Neural progenitor cell (in vitro differentiated cells): ENCODE data around the gene PRMT1. TPM values are rescaled to one million over a fixed set of nuclear protein-coding genes. Genes with fewer than 3 reads are reported as not detected.
A peak's percentile ranks its signal among the peaks of the same experiment; 100 is the strongest.
"Not testable (repeated sequence)": the region's sequence is repeated elsewhere in the genome, so short reads cannot be mapped to it uniquely, and the experiment has no call there.

Experiments
- DNase-seq: peaks from one replicate; pipeline ENCODE4 v3.0.0-alpha.2; 2016; ENCODE audit warnings: low spot score
- H2AFZ ChIP-seq: fragments of 200-600 bp; sonication (generic); replicated peaks from 2 replicates; pipeline ENCODE4 v1.6.1; 2016; ENCODE audit warnings: antibody characterized with exemption
- H3F3A ChIP-seq: fragments of 200-600 bp; sonication (generic); 2 replicates; pipeline ENCODE4 v1.6.1; 2016; ENCODE audit warnings: antibody characterized with exemption, low read depth
- H3K27ac ChIP-seq: fragments of 200-600 bp; sonication (generic); 2 replicates; pipeline ENCODE4 v1.5.1; 2016; ENCODE audit warnings: mild to moderate bottlenecking
- H3K27me3 ChIP-seq: fragments of 200-600 bp; sonication (generic); 2 replicates; pipeline ENCODE4 v1.6.1; 2016; ENCODE audit warnings: mild to moderate bottlenecking, moderate library complexity
- H3K36me3 ChIP-seq: fragments of 200-600 bp; sonication (generic); 2 replicates; pipeline ENCODE4 v1.5.1; 2016
- H3K4me1 ChIP-seq: fragments of 200-600 bp; sonication (generic); 2 replicates; pipeline ENCODE4 v1.6.1; 2016; ENCODE audit warnings: mixed run types
- H3K4me2 ChIP-seq: fragments of 200-600 bp; sonication (generic); 2 replicates; pipeline ENCODE4 v1.6.1; 2016
- H3K4me3 ChIP-seq: fragments of 200-600 bp; sonication (generic); 2 replicates; pipeline ENCODE4 v1.5.1; 2016
- H3K79me2 ChIP-seq: fragments of 200-600 bp; sonication (generic); 2 replicates; pipeline ENCODE4 v1.6.1; 2016; ENCODE audit warnings: low read depth
- H3K9ac ChIP-seq: fragments of 200-600 bp; sonication (generic); 2 replicates; pipeline ENCODE4 v1.6.1; 2016
- H3K9me3 ChIP-seq: fragments of 200-600 bp; sonication (generic); 2 replicates; pipeline ENCODE4 v1.5.1; 2016; ENCODE audit warnings: low read depth
- H4K20me1 ChIP-seq: fragments of 200-600 bp; sonication (generic); 2 replicates; pipeline ENCODE4 v1.6.1; 2016; ENCODE audit warnings: low read depth
- H3K27ac Mint-ChIP-seq: 3 replicates; pipeline ENCODE4 v1.8.0; 2021; ENCODE audit warnings: mixed read lengths
- H3K27me3 Mint-ChIP-seq: 2 replicates; pipeline ENCODE4 v1.8.0; 2022; ENCODE audit warnings: low read depth, mild to moderate bottlenecking, inconsistent platforms, moderate library complexity, mixed read lengths; ENCODE audit not compliant: insufficient read depth
- H3K36me3 Mint-ChIP-seq: 3 replicates; pipeline ENCODE4 v1.8.0; 2021; ENCODE audit warnings: mixed read lengths
- H3K4me1 Mint-ChIP-seq: 3 replicates; pipeline ENCODE4 v1.8.0; 2021; ENCODE audit warnings: mixed read lengths
- H3K4me3 Mint-ChIP-seq: 3 replicates; pipeline ENCODE4 v1.8.0; 2021; ENCODE audit warnings: mild to moderate bottlenecking, moderate library complexity, mixed read lengths
- H3K9me3 Mint-ChIP-seq: 3 replicates; pipeline ENCODE4 v1.8.0; 2020; ENCODE audit warnings: mixed read lengths
- EZH2 ChIP-seq: fragments of 200-600 bp; sonication (generic); IDR thresholded peaks from 2 replicates; pipeline ENCODE4 v1.6.1; 2017; ENCODE audit warnings: antibody characterized with exemption, mild to moderate bottlenecking, moderate library complexity
- EZH2phosphoT487 ChIP-seq: fragments of 200-600 bp; sonication (generic); IDR thresholded peaks from 2 replicates; pipeline ENCODE4 v1.6.1; 2017; ENCODE audit warnings: antibody characterized with exemption
- total RNA-seq: library from RNA; depleted of rRNA; stranded (reverse); fragments of >200 nt; gene quantifications from 2 replicates; pipeline ENCODE4 v1.2.3, GENCODE V29; 2015; ENCODE audit warnings: low replicate concordance
- TF ChIP-seq, protein P1 (sequence below): fragments of 200-600 bp; sonication (generic); IDR thresholded peaks from 2 replicates; pipeline ENCODE4 v1.5.1; 2017; ENCODE audit warnings: antibody characterized with exemption, mild to moderate bottlenecking

Gene PRMT1
- total RNA-seq, 1 donor from 2014 or later: 480 TPM

DNA sequence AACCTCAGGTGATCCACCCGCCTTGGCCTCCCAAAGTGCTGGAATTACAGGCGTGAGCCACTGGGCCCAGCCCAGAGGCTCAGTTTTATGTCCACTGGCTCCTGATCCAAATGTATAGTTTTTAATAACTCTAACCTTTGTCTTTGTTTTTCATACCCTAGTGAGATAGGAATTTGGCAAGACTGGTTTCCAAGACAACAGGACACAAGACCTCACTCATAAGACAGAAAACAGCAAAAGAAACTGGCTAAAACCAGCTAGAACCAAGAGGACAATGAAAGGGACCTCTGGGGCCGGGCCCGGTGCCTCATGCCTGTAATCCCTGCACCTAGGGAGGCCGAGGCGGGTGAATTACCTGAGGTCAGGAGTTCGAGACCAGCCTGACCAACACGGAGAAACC, 41.4 kb downstream of the PRMT1 start:
- DNase-seq: no peak

DNA sequence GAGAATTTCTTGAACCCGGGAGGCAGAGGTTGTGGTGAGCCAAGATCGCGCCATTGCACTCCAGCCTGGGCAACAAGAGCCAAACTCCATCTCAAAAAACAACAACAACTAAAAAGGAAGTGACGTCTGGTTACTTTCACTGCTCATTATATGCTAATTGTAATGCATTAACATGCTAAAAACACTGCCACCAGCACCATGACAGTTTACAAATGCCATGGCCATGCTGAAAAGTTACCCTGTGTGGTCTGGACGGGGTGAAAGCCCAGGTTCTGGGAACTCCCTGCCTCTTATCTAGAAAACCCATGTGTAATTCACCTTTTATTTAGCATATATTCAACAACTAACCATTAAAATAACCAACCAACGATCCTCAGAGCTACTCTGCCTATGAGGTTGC, 41.9 kb downstream of the PRMT1 start:
- no peak overlapping the region for H2AFZ ChIP-seq
- no peaks in the 10 kb centered on the region for H3K4me1 ChIP-seq
- TF ChIP-seq EZH2phosphoT487 (no peak), EZH2 (no peak)
- TF ChIP-seq, protein P1, sequence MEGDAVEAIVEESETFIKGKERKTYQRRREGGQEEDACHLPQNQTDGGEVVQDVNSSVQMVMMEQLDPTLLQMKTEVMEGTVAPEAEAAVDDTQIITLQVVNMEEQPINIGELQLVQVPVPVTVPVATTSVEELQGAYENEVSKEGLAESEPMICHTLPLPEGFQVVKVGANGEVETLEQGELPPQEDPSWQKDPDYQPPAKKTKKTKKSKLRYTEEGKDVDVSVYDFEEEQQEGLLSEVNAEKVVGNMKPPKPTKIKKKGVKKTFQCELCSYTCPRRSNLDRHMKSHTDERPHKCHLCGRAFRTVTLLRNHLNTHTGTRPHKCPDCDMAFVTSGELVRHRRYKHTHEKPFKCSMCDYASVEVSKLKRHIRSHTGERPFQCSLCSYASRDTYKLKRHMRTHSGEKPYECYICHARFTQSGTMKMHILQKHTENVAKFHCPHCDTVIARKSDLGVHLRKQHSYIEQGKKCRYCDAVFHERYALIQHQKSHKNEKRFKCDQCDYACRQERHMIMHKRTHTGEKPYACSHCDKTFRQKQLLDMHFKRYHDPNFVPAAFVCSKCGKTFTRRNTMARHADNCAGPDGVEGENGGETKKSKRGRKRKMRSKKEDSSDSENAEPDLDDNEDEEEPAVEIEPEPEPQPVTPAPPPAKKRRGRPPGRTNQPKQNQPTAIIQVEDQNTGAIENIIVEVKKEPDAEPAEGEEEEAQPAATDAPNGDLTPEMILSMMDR: no peak
- Mint-ChIP-seq H3K4me1 (peaks cover 16% of the 10 kb centered on the region), H3K27ac (peak overlapping the region; percentile 46), H3K27me3 (peaks cover 13% of the 10 kb centered on the region), H3K9me3 (peaks cover 6% of the 10 kb centered on the region), H3K4me3 (peak overlapping the region; percentile 30), H3K36me3 (peaks cover 5% of the 10 kb centered on the region)
- no peak overlapping the region for H3K4me2 ChIP-seq
- no peaks in the 10 kb centered on the region for H3K27me3 ChIP-seq
- H3K79me2 ChIP-seq: no peaks in the 10 kb centered on the region
- H3F3A ChIP-seq: no peaks in the 10 kb centered on the region
- H3K27ac ChIP-seq: no peak overlapping the region
- H4K20me1 ChIP-seq: no peaks in the 10 kb centered on the region
- no peak for DNase-seq
- H3K9ac ChIP-seq: no peak overlapping the region
- H3K4me3 ChIP-seq: no peak overlapping the region
- no peaks in the 10 kb centered on the region for H3K36me3 ChIP-seq
- no peaks in the 10 kb centered on the region for H3K9me3 ChIP-seq

More for the DNA sequence above, 41.4 kb downstream of the PRMT1 start:
- Histone ChIP-seq H3K9ac (no peak overlapping the region), H3K4me2 (no peak overlapping the region), H3K9me3 (no peaks in the 10 kb centered on the region), H4K20me1 (no peaks in the 10 kb centered on the region), H3K27ac (no peak overlapping the region), H3K4me3 (no peak overlapping the region), H2AFZ (no peak overlapping the region), H3K27me3 (no peaks in the 10 kb centered on the region), H3K79me2 (no peaks in the 10 kb centered on the region), H3K4me1 (no peaks in the 10 kb centered on the region), H3K36me3 (no peaks in the 10 kb centered on the region), H3F3A (no peaks in the 10 kb centered on the region)
- H3K9me3 Mint-ChIP-seq: peaks cover 6% of the 10 kb centered on the region
- H3K4me3 Mint-ChIP-seq: no peak overlapping the region
- no peak overlapping the region for H3K27ac Mint-ChIP-seq
- TF ChIP-seq, protein P1: no peak
- TF ChIP-seq EZH2 (no peak), EZH2phosphoT487 (no peak)
- peaks cover 16% of the 10 kb centered on the region for H3K4me1 Mint-ChIP-seq
- peaks cover 13% of the 10 kb centered on the region for H3K27me3 Mint-ChIP-seq
- H3K36me3 Mint-ChIP-seq: peaks cover 8% of the 10 kb centered on the region

DNA sequence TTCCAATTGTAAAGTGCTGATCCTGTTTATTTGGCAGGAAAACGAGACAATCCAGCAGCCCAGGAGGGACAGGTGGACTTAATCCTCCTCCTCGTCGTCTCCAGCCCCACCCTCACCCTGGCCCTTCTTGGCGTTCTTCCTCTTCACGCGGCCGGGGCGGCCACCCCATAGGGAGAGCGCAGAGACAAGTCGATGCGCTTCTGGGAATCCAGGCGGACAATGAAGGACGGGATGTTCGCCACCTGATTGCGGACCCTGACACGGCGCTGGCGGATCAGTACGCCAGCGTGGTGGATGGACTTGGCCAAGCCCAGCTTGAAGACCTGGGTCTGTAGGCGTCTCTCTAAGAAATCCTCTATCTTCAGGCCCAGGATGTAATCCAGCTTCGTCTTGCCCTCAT, 42.3 kb downstream of the PRMT1 start:
- H3K79me2 ChIP-seq, H3K36me3 Mint-ChIP-seq, H3K27me3 ChIP-seq, H3K36me3 ChIP-seq, DNase-seq, H3K4me3 ChIP-seq, H3K4me2 ChIP-seq, H3K9ac ChIP-seq, H4K20me1 ChIP-seq, H3K9me3 Mint-ChIP-seq, H3K4me1 ChIP-seq, H3K9me3 ChIP-seq, H3F3A ChIP-seq, H3K27ac ChIP-seq, H2AFZ ChIP-seq: not testable (repeated sequence)
- Mint-ChIP-seq H3K27ac (peak overlapping the region; percentile 46), H3K27me3 (peaks cover 11% of the 10 kb centered on the region), H3K4me3 (peak overlapping the region; percentile 30), H3K4me1 (peaks cover 16% of the 10 kb centered on the region)

DNA sequence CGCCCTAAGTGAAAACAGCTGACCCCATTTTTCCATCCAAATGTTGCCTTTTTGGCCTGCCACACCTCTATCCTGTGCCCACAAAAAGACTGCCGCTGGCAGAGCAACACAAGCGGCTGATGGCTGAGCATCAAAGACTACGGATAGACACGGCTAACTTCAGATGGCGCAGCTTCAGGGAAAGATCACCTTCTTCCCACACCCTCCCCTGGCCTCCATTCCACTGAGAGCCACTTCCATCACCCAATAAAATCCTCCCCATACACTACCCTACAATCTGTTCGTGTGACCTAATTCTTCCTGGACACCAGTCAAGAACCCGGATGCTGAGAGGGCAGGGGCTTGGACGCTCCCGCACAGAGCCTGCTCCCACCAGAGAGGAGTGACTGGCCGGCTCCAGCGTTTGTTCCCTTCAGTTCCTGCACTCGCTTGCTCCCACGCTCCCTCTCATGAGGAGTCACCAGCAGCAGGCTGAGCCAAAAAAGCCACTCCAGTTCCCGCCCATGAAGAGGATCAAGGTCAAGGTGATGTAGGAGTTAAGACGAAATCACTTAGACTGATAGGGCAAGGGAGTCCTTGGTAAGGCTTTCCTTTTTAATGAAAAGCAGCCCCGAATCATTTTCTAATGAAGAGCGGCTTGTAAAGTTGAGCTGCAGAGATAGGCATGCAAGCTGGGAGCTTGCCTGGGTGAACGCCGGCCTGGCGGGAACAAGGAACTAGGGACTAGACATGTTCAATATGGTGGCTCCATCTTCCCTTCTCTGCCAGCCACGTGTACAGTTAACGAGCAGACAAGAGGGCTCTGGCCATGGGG, 50.4 kb downstream of the PRMT1 start:
- Histone ChIP-seq H3K9me3 (no peaks in the 10 kb centered on the region), H3K79me2 (no peaks in the 10 kb centered on the region), H4K20me1 (no peaks in the 10 kb centered on the region), H3K36me3 (no peaks in the 10 kb centered on the region), H3K4me2 (no peak overlapping the region), H3K4me3 (no peak overlapping the region), H3K27ac (no peak overlapping the region), H3K27me3 (no peaks in the 10 kb centered on the region), H2AFZ (no peak overlapping the region), H3K9ac (no peak overlapping the region), H3F3A (no peaks in the 10 kb centered on the region), H3K4me1 (no peaks in the 10 kb centered on the region)
- H3K27ac Mint-ChIP-seq: no peak overlapping the region
- H3K27me3 Mint-ChIP-seq: no peaks in the 10 kb centered on the region
- H3K9me3 Mint-ChIP-seq: no peaks in the 10 kb centered on the region
- H3K36me3 Mint-ChIP-seq: no peaks in the 10 kb centered on the region
- H3K4me1 Mint-ChIP-seq: no peaks in the 10 kb centered on the region
- TF ChIP-seq EZH2 (no peak), EZH2phosphoT487 (no peak)
- TF ChIP-seq, protein P1: no peak
- DNase-seq: no peak
- no peak overlapping the region for H3K4me3 Mint-ChIP-seq
